ENCODE results near the gene LAMA4.
"Not testable (repeated sequence)": the region's sequence is repeated elsewhere in the genome, so short reads cannot be mapped to it uniquely, and the experiment has no call there.

Gene LAMA4

GRCh38 chr6:112203577-112204349 lies 50.6 kb downstream of the LAMA4 start:
- Histone ChIP-seq H3K9me3 (ENCODE audit: control insufficient read depth, low read length) (no peaks in the 10 kb centered on the region), H3K4me3 (ENCODE audit: insufficient read depth, low read depth, low read length) (no peak overlapping the region), H3K27me3 (ENCODE audit: control insufficient read depth, insufficient read depth, low read length, poor library complexity, severe bottlenecking) (no peaks in the 10 kb centered on the region), H3K36me3 (ENCODE audit: control insufficient read depth, insufficient read depth, low read length) (no peaks in the 10 kb centered on the region), H3K4me1 (ENCODE audit: control insufficient read depth, insufficient read depth, low read length) (no peaks in the 10 kb centered on the region), H3K27ac (ENCODE audit: insufficient read depth, low read depth, low read length, poor library complexity, severe bottlenecking) (no peak overlapping the region)
- 85 to 88% methylated on average over 5 to 6 of the region's 6 CpGs for WGBS, 2 experiments

- Histone ChIP-seq H3K4me1 (ENCODE audit: control insufficient read depth, insufficient read depth, low read length) (no peaks in the 10 kb centered on the region), H3K4me3 (ENCODE audit: insufficient read depth, low read depth, low read length) (no peak overlapping the region), H3K36me3 (ENCODE audit: control insufficient read depth, insufficient read depth, low read length) (no peaks in the 10 kb centered on the region), H3K27ac (ENCODE audit: insufficient read depth, low read depth, low read length, poor library complexity, severe bottlenecking) (no peak overlapping the region), H3K9me3 (ENCODE audit: control insufficient read depth, low read length) (no peaks in the 10 kb centered on the region), H3K27me3 (ENCODE audit: control insufficient read depth, insufficient read depth, low read length, poor library complexity, severe bottlenecking) (no peaks in the 10 kb centered on the region)
- 83 to 84% methylated on average over 12 of the region's 12 CpGs for WGBS, 2 experiments
Observed at GRCh38 chr6:112202639-112203341, 51.6 kb downstream of the LAMA4 start.

GRCh38 chr6:112200185-112200914 lies 54.0 kb downstream of the LAMA4 start:
- H3K27me3 ChIP-seq (ENCODE audit: control insufficient read depth, insufficient read depth, low read length, poor library complexity, severe bottlenecking); H3K9me3 ChIP-seq (ENCODE audit: control insufficient read depth, low read length): not testable (repeated sequence)

GRCh38 chr6:112199001-112199403 lies 55.4 kb downstream of the LAMA4 start:
- Histone ChIP-seq H3K27me3 (ENCODE audit: control insufficient read depth, insufficient read depth, low read length, poor library complexity, severe bottlenecking) (no peaks in the 10 kb centered on the region), H3K36me3 (ENCODE audit: control insufficient read depth, insufficient read depth, low read length) (no peaks in the 10 kb centered on the region), H3K4me3 (ENCODE audit: insufficient read depth, low read depth, low read length) (no peak overlapping the region), H3K27ac (ENCODE audit: insufficient read depth, low read depth, low read length, poor library complexity, severe bottlenecking) (no peak overlapping the region), H3K4me1 (ENCODE audit: control insufficient read depth, insufficient read depth, low read length) (no peaks in the 10 kb centered on the region), H3K9me3 (ENCODE audit: control insufficient read depth, low read length) (no peaks in the 10 kb centered on the region)
- WGBS, 2 experiments: 82 to 85% methylated on average over 3 of the region's 3 CpGs

More at GRCh38 chr6:112200185-112200914, 54.0 kb downstream of the LAMA4 start:
- not testable (repeated sequence) for H3K27ac ChIP-seq (ENCODE audit: insufficient read depth, low read depth, low read length, poor library complexity, severe bottlenecking); H3K36me3 ChIP-seq (ENCODE audit: control insufficient read depth, insufficient read depth, low read length); H3K4me3 ChIP-seq (ENCODE audit: insufficient read depth, low read depth, low read length); H3K4me1 ChIP-seq (ENCODE audit: control insufficient read depth, insufficient read depth, low read length)
- WGBS, 2 experiments: 94 to 95% methylated on average over 1 of the region's 2 CpGs

- H3K36me3 ChIP-seq (ENCODE audit: control insufficient read depth, insufficient read depth, low read length): no peaks in the 10 kb centered on the region
- H3K4me3 ChIP-seq (ENCODE audit: insufficient read depth, low read depth, low read length): no peak overlapping the region
- WGBS, 2 experiments: 94 to 97% methylated on average over 4 of the region's 4 CpGs
- no peak overlapping the region for H3K27ac ChIP-seq (ENCODE audit: insufficient read depth, low read depth, low read length, poor library complexity, severe bottlenecking)
- H3K27me3 ChIP-seq (ENCODE audit: control insufficient read depth, insufficient read depth, low read length, poor library complexity, severe bottlenecking): no peaks in the 10 kb centered on the region
- H3K9me3 ChIP-seq (ENCODE audit: control insufficient read depth, low read length): no peaks in the 10 kb centered on the region
- no peaks in the 10 kb centered on the region for H3K4me1 ChIP-seq (ENCODE audit: control insufficient read depth, insufficient read depth, low read length)
Observed at GRCh38 chr6:112198582-112198981, 55.8 kb downstream of the LAMA4 start.

GRCh38 chr6:112197636-112198035 lies 56.7 kb downstream of the LAMA4 start:
- Histone ChIP-seq H3K36me3 (ENCODE audit: control insufficient read depth, insufficient read depth, low read length) (no peaks in the 10 kb centered on the region), H3K27ac (ENCODE audit: insufficient read depth, low read depth, low read length, poor library complexity, severe bottlenecking) (no peak overlapping the region), H3K27me3 (ENCODE audit: control insufficient read depth, insufficient read depth, low read length, poor library complexity, severe bottlenecking) (no peaks in the 10 kb centered on the region), H3K4me3 (ENCODE audit: insufficient read depth, low read depth, low read length) (no peak overlapping the region), H3K9me3 (ENCODE audit: control insufficient read depth, low read length) (no peaks in the 10 kb centered on the region), H3K4me1 (ENCODE audit: control insufficient read depth, insufficient read depth, low read length) (no peaks in the 10 kb centered on the region)
- WGBS, 2 experiments: 98 to 100% methylated on average over 1 to 2 of the region's 2 CpGs

GRCh38 chr6:112196306-112196705 lies 58.1 kb downstream of the LAMA4 start:
- no peak overlapping the region for H3K4me3 ChIP-seq (ENCODE audit: insufficient read depth, low read depth, low read length)
- H3K27ac ChIP-seq (ENCODE audit: insufficient read depth, low read depth, low read length, poor library complexity, severe bottlenecking): no peak overlapping the region
- WGBS, 2 experiments: 81 to 86% methylated on average over 1 of the region's 1 CpG
- H3K9me3 ChIP-seq (ENCODE audit: control insufficient read depth, low read length): no peaks in the 10 kb centered on the region
- no peaks in the 10 kb centered on the region for H3K36me3 ChIP-seq (ENCODE audit: control insufficient read depth, insufficient read depth, low read length)
- H3K4me1 ChIP-seq (ENCODE audit: control insufficient read depth, insufficient read depth, low read length): no peaks in the 10 kb centered on the region
- no peaks in the 10 kb centered on the region for H3K27me3 ChIP-seq (ENCODE audit: control insufficient read depth, insufficient read depth, low read length, poor library complexity, severe bottlenecking)

- no peak overlapping the region for H3K4me3 ChIP-seq (ENCODE audit: insufficient read depth, low read depth, low read length)
- H3K27me3 ChIP-seq (ENCODE audit: control insufficient read depth, insufficient read depth, low read length, poor library complexity, severe bottlenecking): no peaks in the 10 kb centered on the region
- H3K36me3 ChIP-seq (ENCODE audit: control insufficient read depth, insufficient read depth, low read length): no peaks in the 10 kb centered on the region
- no peaks in the 10 kb centered on the region for H3K4me1 ChIP-seq (ENCODE audit: control insufficient read depth, insufficient read depth, low read length)
- 84 to 89% methylated on average over 3 of the region's 3 CpGs for WGBS, 2 experiments
- H3K27ac ChIP-seq (ENCODE audit: insufficient read depth, low read depth, low read length, poor library complexity, severe bottlenecking): no peak overlapping the region
- no peaks in the 10 kb centered on the region for H3K9me3 ChIP-seq (ENCODE audit: control insufficient read depth, low read length)
Observed at GRCh38 chr6:112195166-112195565, 59.2 kb downstream of the LAMA4 start.

- Histone ChIP-seq H3K4me3 (ENCODE audit: insufficient read depth, low read depth, low read length) (no peak overlapping the region), H3K4me1 (ENCODE audit: control insufficient read depth, insufficient read depth, low read length) (no peaks in the 10 kb centered on the region), H3K27me3 (ENCODE audit: control insufficient read depth, insufficient read depth, low read length, poor library complexity, severe bottlenecking) (no peaks in the 10 kb centered on the region), H3K36me3 (ENCODE audit: control insufficient read depth, insufficient read depth, low read length) (no peaks in the 10 kb centered on the region), H3K9me3 (ENCODE audit: control insufficient read depth, low read length) (no peaks in the 10 kb centered on the region), H3K27ac (ENCODE audit: insufficient read depth, low read depth, low read length, poor library complexity, severe bottlenecking) (no peak overlapping the region)
- WGBS, 2 experiments: 89 to 94% methylated on average over 1 of the region's 1 CpG
Observed at GRCh38 chr6:112194511-112194910, 59.9 kb downstream of the LAMA4 start.

GRCh38 chr6:112193535-112194051 lies 60.8 kb downstream of the LAMA4 start:
- H3K4me1 ChIP-seq (ENCODE audit: control insufficient read depth, insufficient read depth, low read length): no peaks in the 10 kb centered on the region
- no peak overlapping the region for H3K27ac ChIP-seq (ENCODE audit: insufficient read depth, low read depth, low read length, poor library complexity, severe bottlenecking)
- H3K9me3 ChIP-seq (ENCODE audit: control insufficient read depth, low read length): no peaks in the 10 kb centered on the region
- H3K4me3 ChIP-seq (ENCODE audit: insufficient read depth, low read depth, low read length): no peak overlapping the region
- H3K27me3 ChIP-seq (ENCODE audit: control insufficient read depth, insufficient read depth, low read length, poor library complexity, severe bottlenecking): no peaks in the 10 kb centered on the region
- WGBS, 2 experiments: 100% methylated on average over 1 of the region's 1 CpG
- no peaks in the 10 kb centered on the region for H3K36me3 ChIP-seq (ENCODE audit: control insufficient read depth, insufficient read depth, low read length)

Measured in ectodermal cell (in vitro differentiated cells).